Astrocyte of the spinal cord (primary cell): ENCODE results near the gene ACD.

Experiments used
- DNase-seq: peaks from one replicate; pipeline ENCODE4 v3.0.0; 2011; ENCODE audit warnings: low read depth, low spot score
- H3K4me3 ChIP-seq: 2 replicates; pipeline ENCODE4 v1.5.1; 2011; ENCODE audit warnings: low read depth, mild to moderate bottlenecking, low read length, moderate library complexity
- in situ Hi-C: cut with HindIII; loops from 2 replicates; pipeline ENCODE4 v1.10.0; 2017; ENCODE audit warnings: low sequenced_read_pairs
- TF ChIP-seq, protein P1 (sequence below): IDR thresholded peaks from 2 replicates; pipeline ENCODE4 v1.5.1; 2012; ENCODE audit warnings: low read depth, mild to moderate bottlenecking, low read length, inconsistent platforms

The ACD gene

DNA sequence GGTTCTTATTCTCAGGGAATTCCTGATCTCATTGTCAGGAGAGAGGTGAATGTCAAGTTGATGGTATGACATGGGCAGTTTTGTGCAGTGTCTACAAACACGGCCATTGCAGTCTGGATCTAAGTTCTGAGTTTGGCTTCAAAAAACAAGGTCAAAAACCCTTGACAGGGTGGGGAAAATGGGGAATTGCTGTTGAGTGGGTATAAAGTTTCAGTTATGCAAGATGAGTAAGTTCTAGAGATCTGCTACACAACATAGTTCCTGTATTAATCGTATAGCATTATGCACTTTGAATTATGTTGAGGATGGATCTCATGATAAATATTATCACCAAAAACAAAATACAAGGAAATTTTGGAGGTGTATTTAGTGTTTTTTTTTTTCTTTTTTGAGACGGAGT, 51.7 kb downstream of the ACD start:
- DNase-seq, result no peak
- no peak overlapping the region for H3K4me3 ChIP-seq
- TF ChIP-seq, protein P1, sequence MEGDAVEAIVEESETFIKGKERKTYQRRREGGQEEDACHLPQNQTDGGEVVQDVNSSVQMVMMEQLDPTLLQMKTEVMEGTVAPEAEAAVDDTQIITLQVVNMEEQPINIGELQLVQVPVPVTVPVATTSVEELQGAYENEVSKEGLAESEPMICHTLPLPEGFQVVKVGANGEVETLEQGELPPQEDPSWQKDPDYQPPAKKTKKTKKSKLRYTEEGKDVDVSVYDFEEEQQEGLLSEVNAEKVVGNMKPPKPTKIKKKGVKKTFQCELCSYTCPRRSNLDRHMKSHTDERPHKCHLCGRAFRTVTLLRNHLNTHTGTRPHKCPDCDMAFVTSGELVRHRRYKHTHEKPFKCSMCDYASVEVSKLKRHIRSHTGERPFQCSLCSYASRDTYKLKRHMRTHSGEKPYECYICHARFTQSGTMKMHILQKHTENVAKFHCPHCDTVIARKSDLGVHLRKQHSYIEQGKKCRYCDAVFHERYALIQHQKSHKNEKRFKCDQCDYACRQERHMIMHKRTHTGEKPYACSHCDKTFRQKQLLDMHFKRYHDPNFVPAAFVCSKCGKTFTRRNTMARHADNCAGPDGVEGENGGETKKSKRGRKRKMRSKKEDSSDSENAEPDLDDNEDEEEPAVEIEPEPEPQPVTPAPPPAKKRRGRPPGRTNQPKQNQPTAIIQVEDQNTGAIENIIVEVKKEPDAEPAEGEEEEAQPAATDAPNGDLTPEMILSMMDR, result no peak
- in situ Hi-C loops, result no loop called here
